Erythroblast (primary cell): ENCODE data around the gene MRPS10.

ENCODE experiments used
- GATA1 ChIP-seq: IDR thresholded peaks from 2 replicates; pipeline ENCODE4 v1.6.1; 2011; ENCODE audit warnings: low read depth, mild to moderate bottlenecking, control low read depth, low read length, moderate library complexity
- POLR2A ChIP-seq: IDR thresholded peaks from 2 replicates; pipeline ENCODE4 v1.6.1; 2011; ENCODE audit warnings: mild to moderate bottlenecking, low read length

DNA sequence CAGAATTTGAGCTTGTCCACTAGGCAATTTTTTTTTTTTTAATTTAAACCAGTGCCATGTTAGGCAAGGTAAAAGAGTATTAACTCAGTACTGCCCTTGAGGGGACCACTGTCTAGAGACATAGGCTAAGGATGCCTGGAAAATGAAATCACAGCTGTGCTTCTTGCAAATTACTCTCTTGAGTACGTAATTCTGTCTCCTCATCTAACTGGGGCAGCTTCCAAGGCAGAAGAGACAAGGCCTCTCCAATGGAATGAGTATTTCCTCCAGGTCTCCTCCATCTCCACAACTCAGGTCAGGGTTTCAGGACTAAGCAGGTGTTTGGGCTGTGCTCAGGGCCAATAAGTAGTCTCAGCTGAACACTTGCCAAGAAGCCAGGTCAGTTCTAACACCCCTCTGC lies 33.8 kb upstream of the MRPS10 start:
- TF ChIP-seq POLR2A (no peak), GATA1 (no peak)
